ENCODE data around the gene WRNIP1.

WRNIP1 gene

DNA sequence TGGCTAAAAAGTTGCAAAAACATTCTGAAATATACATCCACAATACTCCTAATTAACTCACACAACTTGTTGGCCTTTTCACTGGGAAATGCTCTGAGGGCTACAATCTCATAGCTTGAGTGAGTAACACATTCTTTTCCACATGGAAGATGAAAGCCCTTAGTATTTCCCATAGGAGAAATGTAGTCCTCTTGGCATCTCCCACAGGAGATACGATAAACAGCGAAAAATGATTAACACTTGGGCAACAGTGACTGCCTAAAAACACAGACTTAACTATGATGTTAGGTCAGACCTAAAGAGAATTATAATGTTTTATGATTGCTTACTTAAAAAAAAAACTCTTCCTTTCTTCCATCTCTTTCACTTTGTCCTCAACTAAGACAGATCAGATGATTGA lies 23.4 kb upstream of the WRNIP1 start:
- Histone ChIP-seq H2AFZ (ENCODE audit: low read length, unreplicated experiment) (no peak overlapping the region), H3K4me1 (ENCODE audit: control insufficient read depth, insufficient read depth, low read length, unreplicated experiment) (peaks cover 15% of the 10 kb centered on the region), H3K4me3 (ENCODE audit: low read depth, low read length) (no peak overlapping the region), H3K27me3 (ENCODE audit: insufficient read depth, low read length) (no peaks in the 10 kb centered on the region), H3K27ac (ENCODE audit: low read depth, low read length) (no peak overlapping the region), H3K36me3 (ENCODE audit: insufficient read depth, low read length) (no peaks in the 10 kb centered on the region), H3K79me2 (ENCODE audit: control insufficient read depth, insufficient read depth, low read length, unreplicated experiment) (no peaks in the 10 kb centered on the region)

DNA sequence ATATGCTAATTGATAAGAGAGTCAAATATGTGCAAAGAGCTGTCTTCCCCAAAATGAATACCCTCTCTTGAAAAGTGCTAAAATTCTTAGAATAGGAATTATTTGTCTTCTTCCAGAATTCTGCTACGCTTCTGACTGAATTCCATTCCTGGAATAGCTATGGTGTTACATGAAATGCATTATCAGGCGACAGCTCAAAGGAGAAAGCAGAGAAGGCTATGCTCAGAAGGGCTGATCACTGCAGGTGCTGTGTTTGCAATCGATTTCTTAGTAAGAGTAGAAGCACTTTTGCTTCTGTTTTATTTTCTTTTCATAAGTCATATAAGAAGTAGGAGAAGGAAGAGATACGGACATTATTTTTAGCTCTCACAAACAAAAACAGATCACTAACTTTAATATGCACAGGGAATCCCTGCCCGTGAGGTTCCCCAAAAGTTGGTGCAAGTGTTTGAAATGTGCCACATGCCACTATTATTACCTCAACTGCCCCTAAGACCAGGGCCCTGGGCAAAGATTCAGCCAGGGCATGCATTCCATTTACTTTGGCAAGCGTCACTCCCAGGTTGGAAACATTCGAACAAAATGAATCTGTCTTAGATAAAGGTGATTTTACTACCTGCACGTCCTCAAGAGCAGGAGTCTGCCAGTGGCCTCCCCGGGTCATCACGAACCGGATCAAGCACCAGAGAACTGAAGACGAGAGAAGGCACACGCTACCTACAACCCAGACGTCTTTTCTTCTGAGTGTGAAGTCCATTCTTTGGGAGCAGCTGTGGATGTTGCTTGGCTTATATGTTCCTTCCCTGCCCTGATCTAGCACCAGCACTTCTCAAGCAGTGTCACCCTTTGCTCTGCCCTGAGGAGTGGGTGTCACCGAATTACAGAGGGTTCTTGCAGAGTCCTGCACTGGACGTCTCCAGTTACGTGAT lies 21.6 kb upstream of the WRNIP1 start:
- Histone ChIP-seq H3K79me2 (ENCODE audit: control insufficient read depth, insufficient read depth, low read length, unreplicated experiment) (no peaks in the 10 kb centered on the region), H3K27ac (ENCODE audit: low read depth, low read length) (no peak overlapping the region), H3K4me3 (ENCODE audit: low read depth, low read length) (no peak overlapping the region), H3K27me3 (ENCODE audit: insufficient read depth, low read length) (no peaks in the 10 kb centered on the region), H3K36me3 (ENCODE audit: insufficient read depth, low read length) (no peaks in the 10 kb centered on the region), H3K4me1 (ENCODE audit: control insufficient read depth, insufficient read depth, low read length, unreplicated experiment) (peaks cover 11% of the 10 kb centered on the region), H2AFZ (ENCODE audit: low read length, unreplicated experiment) (no peak overlapping the region)

DNA sequence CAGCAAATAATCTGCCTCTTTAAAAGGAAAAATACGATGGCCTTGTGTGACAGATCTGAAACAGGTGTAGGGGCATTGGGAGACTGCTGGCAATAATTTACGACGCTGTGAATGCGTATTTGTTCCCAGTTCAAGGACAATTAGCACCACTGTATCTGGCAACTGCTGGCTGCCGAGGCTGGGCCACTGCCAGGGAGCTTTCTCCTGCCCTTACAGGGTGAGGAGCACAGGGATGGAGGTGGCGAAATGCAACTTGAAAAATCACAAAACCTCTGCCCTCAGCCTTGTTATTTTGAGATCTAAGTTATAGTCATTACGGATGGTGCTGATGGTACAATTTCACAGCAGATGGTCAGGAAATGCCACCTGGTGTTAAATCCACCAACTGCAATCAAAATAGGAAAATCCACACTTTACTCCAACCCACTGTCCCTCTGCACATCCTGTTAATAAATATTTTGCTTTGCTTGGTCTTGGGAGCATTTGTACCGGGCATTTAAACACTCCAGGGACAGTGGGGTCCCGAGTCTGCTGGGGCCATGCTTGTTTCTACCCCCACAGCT lies 20.9 kb upstream of the WRNIP1 start:
- no peaks in the 10 kb centered on the region for H3K27me3 ChIP-seq (ENCODE audit: insufficient read depth, low read length)
- H2AFZ ChIP-seq (ENCODE audit: low read length, unreplicated experiment), result no peak overlapping the region
- H3K27ac ChIP-seq (ENCODE audit: low read depth, low read length), result no peak overlapping the region
- H3K4me1 ChIP-seq (ENCODE audit: control insufficient read depth, insufficient read depth, low read length, unreplicated experiment), result peaks cover 8% of the 10 kb centered on the region
- H3K4me3 ChIP-seq (ENCODE audit: low read depth, low read length), result no peak overlapping the region
- no peaks in the 10 kb centered on the region for H3K36me3 ChIP-seq (ENCODE audit: insufficient read depth, low read length)
- no peaks in the 10 kb centered on the region for H3K79me2 ChIP-seq (ENCODE audit: control insufficient read depth, insufficient read depth, low read length, unreplicated experiment)

DNA sequence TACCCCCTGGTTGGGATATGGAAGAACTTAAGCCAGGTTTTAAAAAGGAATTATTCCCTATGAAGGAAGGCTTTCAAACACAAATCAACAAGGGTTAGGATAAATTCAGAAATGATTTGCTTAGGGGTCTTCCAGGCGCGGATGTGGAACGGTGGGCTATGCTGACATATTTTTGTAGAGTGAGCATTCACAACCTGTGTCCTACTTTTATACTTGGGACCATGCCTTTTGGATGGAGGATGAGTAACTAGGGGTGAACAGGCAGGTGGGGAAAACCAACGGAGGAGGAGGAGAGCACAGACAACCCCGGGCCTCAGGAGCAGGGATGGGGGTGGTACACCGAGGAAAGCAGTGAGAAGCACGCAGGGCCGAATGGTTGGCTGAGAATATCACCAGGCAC lies 20.4 kb upstream of the WRNIP1 start:
- Histone ChIP-seq H3K4me3 (ENCODE audit: low read depth, low read length) (no peak overlapping the region), H2AFZ (ENCODE audit: low read length, unreplicated experiment) (no peak overlapping the region), H3K27ac (ENCODE audit: low read depth, low read length) (no peak overlapping the region), H3K79me2 (ENCODE audit: control insufficient read depth, insufficient read depth, low read length, unreplicated experiment) (no peaks in the 10 kb centered on the region), H3K36me3 (ENCODE audit: insufficient read depth, low read length) (no peaks in the 10 kb centered on the region), H3K4me1 (ENCODE audit: control insufficient read depth, insufficient read depth, low read length, unreplicated experiment) (peaks cover 3% of the 10 kb centered on the region), H3K27me3 (ENCODE audit: insufficient read depth, low read length) (no peaks in the 10 kb centered on the region)

DNA sequence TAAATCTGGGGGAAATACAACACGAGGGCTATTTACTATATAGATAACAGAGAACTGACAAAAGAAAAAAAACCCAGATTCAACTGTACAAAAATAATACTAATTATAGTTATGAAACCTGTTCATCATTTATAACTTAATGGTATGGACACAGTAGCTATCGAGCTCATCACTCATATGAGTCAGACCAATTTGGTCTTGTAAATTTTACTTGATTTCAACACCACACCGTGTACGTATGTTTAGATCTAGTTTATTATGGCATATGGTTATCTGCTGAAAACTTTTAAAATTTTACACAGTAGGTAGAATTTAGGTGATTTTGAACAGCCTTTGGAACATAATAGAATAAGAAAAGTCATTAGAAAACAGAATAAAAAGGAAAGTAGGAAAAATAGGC lies 19.9 kb upstream of the WRNIP1 start:
- Histone ChIP-seq H3K4me3 (ENCODE audit: low read depth, low read length) (no peak overlapping the region), H3K27ac (ENCODE audit: low read depth, low read length) (no peak overlapping the region), H3K4me1 (ENCODE audit: control insufficient read depth, insufficient read depth, low read length, unreplicated experiment) (no peaks in the 10 kb centered on the region), H3K27me3 (ENCODE audit: insufficient read depth, low read length) (no peaks in the 10 kb centered on the region), H2AFZ (ENCODE audit: low read length, unreplicated experiment) (no peak overlapping the region), H3K79me2 (ENCODE audit: control insufficient read depth, insufficient read depth, low read length, unreplicated experiment) (no peaks in the 10 kb centered on the region), H3K36me3 (ENCODE audit: insufficient read depth, low read length) (no peaks in the 10 kb centered on the region)

DNA sequence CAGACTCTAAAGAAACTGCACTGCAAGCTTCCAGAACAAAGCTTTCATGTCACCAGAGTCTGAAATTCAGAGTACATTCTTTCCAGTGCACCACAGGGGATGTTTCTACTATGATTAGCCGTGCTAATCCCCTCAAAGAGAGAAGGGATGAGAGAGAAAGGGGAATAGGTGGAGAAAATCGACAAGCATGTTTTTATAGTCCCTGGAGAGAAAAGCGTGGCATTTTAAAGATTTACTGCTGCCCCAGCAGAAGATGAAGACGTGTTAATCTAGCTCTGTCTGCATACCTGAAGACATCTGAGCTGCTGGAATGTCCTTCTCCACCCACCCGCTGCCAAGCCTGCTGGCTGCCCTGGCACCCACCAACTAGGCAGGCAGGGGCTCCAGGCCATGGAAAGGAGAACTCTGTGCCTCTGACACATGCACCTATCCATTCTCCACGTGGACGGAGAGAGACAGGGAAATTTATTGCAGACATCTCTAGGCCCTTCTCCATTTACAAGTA lies 18.6 kb upstream of the WRNIP1 start:
- H2AFZ ChIP-seq (ENCODE audit: low read length, unreplicated experiment), result no peak overlapping the region
- H3K36me3 ChIP-seq (ENCODE audit: insufficient read depth, low read length), result no peaks in the 10 kb centered on the region
- no peak overlapping the region for H3K4me3 ChIP-seq (ENCODE audit: low read depth, low read length)
- H3K4me1 ChIP-seq (ENCODE audit: control insufficient read depth, insufficient read depth, low read length, unreplicated experiment), result no peaks in the 10 kb centered on the region
- H3K27ac ChIP-seq (ENCODE audit: low read depth, low read length), result no peak overlapping the region
- H3K27me3 ChIP-seq (ENCODE audit: insufficient read depth, low read length), result no peaks in the 10 kb centered on the region
- no peaks in the 10 kb centered on the region for H3K79me2 ChIP-seq (ENCODE audit: control insufficient read depth, insufficient read depth, low read length, unreplicated experiment)

DNA sequence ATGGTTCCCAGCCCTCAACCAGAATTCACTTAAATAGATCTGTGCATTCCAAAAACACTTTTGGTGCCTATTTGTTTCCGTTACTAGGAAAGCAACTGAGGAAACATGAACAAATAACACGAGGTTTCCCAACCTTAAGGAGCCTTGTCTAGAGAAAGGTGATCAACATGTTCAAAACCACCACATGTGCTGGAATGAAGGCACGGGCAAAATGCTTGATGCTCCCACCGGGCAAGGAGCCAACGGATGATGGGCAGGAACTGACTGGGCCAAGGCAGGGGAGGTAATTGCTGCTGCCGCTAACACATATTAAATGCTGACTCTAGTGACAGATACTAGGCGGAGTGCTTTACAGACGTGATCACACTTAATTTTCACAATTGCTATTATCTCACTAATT lies 17.0 kb upstream of the WRNIP1 start:
- Histone ChIP-seq H3K27me3 (ENCODE audit: insufficient read depth, low read length) (no peaks in the 10 kb centered on the region), H3K4me3 (ENCODE audit: low read depth, low read length) (no peak overlapping the region), H3K79me2 (ENCODE audit: control insufficient read depth, insufficient read depth, low read length, unreplicated experiment) (no peaks in the 10 kb centered on the region), H3K27ac (ENCODE audit: low read depth, low read length) (no peak overlapping the region), H3K36me3 (ENCODE audit: insufficient read depth, low read length) (no peaks in the 10 kb centered on the region), H2AFZ (ENCODE audit: low read length, unreplicated experiment) (no peak overlapping the region), H3K4me1 (ENCODE audit: control insufficient read depth, insufficient read depth, low read length, unreplicated experiment) (no peaks in the 10 kb centered on the region)

DNA sequence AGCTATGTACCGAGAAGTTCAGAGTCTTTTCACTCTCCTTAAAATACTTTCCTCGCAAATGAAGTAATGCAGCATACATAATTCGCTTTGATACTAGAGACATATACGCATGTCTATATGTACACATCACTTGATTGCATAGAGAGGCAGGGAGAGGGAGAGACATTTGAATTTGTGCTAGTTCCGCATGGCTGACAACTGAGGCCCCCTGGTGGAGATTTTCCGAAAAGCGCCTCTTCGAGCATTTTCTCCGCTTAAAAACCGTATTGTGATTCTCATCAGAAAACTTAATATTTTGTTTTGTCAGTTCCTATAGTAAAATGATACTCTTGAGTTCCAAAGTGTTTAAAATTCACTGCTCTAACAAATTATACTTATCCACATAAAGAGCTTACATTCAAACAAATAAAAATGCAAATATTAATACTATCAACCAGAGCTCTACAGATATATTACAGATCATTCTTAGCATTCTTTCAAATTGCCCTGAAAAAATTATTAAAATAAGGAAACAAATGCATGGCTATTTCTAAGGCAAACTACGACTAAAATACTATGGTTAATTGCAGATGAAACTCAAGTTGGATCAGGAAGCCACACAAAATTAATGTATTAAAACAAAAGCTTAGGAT lies 15.1 kb upstream of the WRNIP1 start:
- no peaks in the 10 kb centered on the region for H3K4me1 ChIP-seq (ENCODE audit: control insufficient read depth, insufficient read depth, low read length, unreplicated experiment)
- no peaks in the 10 kb centered on the region for H3K79me2 ChIP-seq (ENCODE audit: control insufficient read depth, insufficient read depth, low read length, unreplicated experiment)
- H3K36me3 ChIP-seq (ENCODE audit: insufficient read depth, low read length), result no peaks in the 10 kb centered on the region
- H3K27me3 ChIP-seq (ENCODE audit: insufficient read depth, low read length), result no peaks in the 10 kb centered on the region
- H3K27ac ChIP-seq (ENCODE audit: low read depth, low read length), result no peak overlapping the region
- no peak overlapping the region for H2AFZ ChIP-seq (ENCODE audit: low read length, unreplicated experiment)
- no peak overlapping the region for H3K4me3 ChIP-seq (ENCODE audit: low read depth, low read length)

DNA sequence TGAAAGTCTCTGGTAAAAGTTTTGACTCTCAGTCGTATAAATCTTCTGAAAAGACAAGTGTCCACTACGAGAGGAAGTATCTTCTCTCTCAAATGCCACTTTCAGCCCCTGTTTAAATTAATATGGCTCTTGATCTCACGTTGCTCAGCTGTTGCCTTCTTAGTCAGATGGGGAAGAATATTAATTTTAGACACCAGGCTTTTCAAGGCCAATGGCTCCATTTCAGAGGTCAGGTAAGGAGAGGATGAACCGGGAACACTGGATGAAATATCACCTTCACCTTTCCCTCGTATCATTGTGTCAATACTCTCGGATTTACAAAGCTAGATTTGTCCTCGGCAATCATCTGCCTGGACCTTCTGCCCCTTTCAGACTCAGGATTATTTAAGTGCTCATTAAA lies 14.4 kb upstream of the WRNIP1 start, which contains the start of gene MYLK4:
Gene MYLK4, minus strand, starts transcription at position 91 of the 400 bp plus-strand sequence. CDS start 1,628 bp downstream, outside the sequence.
- Histone ChIP-seq H3K79me2 (ENCODE audit: control insufficient read depth, insufficient read depth, low read length, unreplicated experiment) (no peaks in the 10 kb centered on the region), H3K27ac (ENCODE audit: low read depth, low read length) (no peak within 1 kb of the TSS), H3K4me3 (ENCODE audit: low read depth, low read length) (no peak within 1 kb of the TSS), H3K27me3 (ENCODE audit: insufficient read depth, low read length) (no peaks in the 10 kb centered on the region), H3K36me3 (ENCODE audit: insufficient read depth, low read length) (no peaks in the 10 kb centered on the region), H2AFZ (ENCODE audit: low read length, unreplicated experiment) (no peak within 1 kb of the TSS), H3K4me1 (ENCODE audit: control insufficient read depth, insufficient read depth, low read length, unreplicated experiment) (no peaks in the 10 kb centered on the region)

DNA sequence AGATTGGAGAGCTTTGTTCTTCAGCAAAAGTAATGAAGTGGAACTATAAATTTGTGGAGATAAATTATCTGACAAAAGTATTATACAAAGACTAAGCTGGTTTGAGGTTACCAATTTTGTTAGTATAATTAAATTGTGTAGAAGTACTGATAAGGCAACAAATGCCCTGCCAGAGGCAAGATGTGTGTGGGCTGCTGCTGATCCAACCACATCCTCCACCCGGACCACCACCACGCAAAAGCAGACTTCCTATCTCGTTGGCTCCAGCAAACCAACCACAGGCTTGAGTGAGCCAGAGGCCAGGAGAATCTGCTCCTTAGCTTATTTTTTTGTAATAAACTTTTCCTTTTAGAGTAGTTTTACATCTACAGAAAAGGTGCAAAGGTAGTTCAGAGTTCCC lies 13.3 kb upstream of the WRNIP1 start:
- no peaks in the 10 kb centered on the region for H3K79me2 ChIP-seq (ENCODE audit: control insufficient read depth, insufficient read depth, low read length, unreplicated experiment)
- no peaks in the 10 kb centered on the region for H3K36me3 ChIP-seq (ENCODE audit: insufficient read depth, low read length)
- H3K27me3 ChIP-seq (ENCODE audit: insufficient read depth, low read length), result no peaks in the 10 kb centered on the region
- H3K4me3 ChIP-seq (ENCODE audit: low read depth, low read length), result no peak overlapping the region
- no peak overlapping the region for H3K27ac ChIP-seq (ENCODE audit: low read depth, low read length)
- H2AFZ ChIP-seq (ENCODE audit: low read length, unreplicated experiment), result no peak overlapping the region
- no peaks in the 10 kb centered on the region for H3K4me1 ChIP-seq (ENCODE audit: control insufficient read depth, insufficient read depth, low read length, unreplicated experiment)

Data from ACC112 (cell line).